ENCODE data around the gene STK17B. TPM values are rescaled to one million over a fixed set of nuclear protein-coding genes. Genes with fewer than 3 reads are reported as not detected.

STK17B gene
- total RNA-seq, 2 experiments from 2014 or later: 645 to 648 TPM

DNA sequence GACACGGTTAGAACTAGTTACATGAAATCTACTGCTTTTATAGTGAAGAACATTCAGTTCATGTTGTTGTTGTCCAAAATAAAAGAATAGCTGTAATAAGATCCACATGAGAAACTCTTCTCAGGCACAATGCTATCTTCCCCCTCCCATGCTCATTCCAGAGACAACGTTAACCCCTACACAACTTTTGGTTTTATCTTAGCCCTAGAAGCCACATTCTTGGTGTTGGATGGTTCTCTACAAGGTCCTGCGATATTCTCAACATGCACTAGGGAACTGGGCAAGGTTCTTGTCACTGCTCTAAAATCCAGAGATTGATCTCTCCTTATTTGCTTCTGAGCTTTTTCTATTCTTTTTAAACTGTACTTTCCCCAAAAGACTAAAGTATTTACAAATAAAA is 51.5 kb downstream of the STK17B start:
- DNase-seq (no peak), ATAC-seq (ENCODE audit: poor library complexity) (no peak)
- Histone ChIP-seq H3K27ac (ENCODE audit: low read depth in 1 of 2, low read length in 2 of 2) (no peak overlapping the region), H3K4me3 (ENCODE audit: low read length) (no peak overlapping the region), H3K36me3 (ENCODE audit: insufficient read depth, low read length) (no peaks in the 10 kb centered on the region), H3K27me3 (ENCODE audit: control insufficient read depth in 1 of 2, insufficient read depth in 2 of 2, low read length in 2 of 2) (no peaks in the 10 kb centered on the region), H3K4me1 (ENCODE audit: insufficient read depth, low read length) (no peaks in the 10 kb centered on the region), H3K9me3 (ENCODE audit: control insufficient read depth in 1 of 2, insufficient read depth in 1 of 2, low read length in 2 of 2) (no peaks in the 10 kb centered on the region)
- Mint-ChIP-seq H3K36me3 (ENCODE audit: low read depth) (no peaks in the 10 kb centered on the region), H3K4me3 (no peak overlapping the region), H3K27ac (no peak overlapping the region), H3K9me3 (peaks cover 6% of the 10 kb centered on the region), H3K4me1 (ENCODE audit: low read depth) (no peaks in the 10 kb centered on the region), H3K27me3 (no peaks in the 10 kb centered on the region)
- intact Hi-C loops (cut with DNase I, micrococcal nuclease): no loop called here
- ChIA-PET CTCF (interaction anchor here (1.1 kb wide), 1 partner anchor 13 kb away, joined by 3 read pairs; no protein-coding TSS in a partner anchor), POLR2A (no interaction called here)
- TF ChIP-seq, protein P1, sequence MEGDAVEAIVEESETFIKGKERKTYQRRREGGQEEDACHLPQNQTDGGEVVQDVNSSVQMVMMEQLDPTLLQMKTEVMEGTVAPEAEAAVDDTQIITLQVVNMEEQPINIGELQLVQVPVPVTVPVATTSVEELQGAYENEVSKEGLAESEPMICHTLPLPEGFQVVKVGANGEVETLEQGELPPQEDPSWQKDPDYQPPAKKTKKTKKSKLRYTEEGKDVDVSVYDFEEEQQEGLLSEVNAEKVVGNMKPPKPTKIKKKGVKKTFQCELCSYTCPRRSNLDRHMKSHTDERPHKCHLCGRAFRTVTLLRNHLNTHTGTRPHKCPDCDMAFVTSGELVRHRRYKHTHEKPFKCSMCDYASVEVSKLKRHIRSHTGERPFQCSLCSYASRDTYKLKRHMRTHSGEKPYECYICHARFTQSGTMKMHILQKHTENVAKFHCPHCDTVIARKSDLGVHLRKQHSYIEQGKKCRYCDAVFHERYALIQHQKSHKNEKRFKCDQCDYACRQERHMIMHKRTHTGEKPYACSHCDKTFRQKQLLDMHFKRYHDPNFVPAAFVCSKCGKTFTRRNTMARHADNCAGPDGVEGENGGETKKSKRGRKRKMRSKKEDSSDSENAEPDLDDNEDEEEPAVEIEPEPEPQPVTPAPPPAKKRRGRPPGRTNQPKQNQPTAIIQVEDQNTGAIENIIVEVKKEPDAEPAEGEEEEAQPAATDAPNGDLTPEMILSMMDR (IDR thresholded peaks at IDR 0.05): no peak

DNA sequence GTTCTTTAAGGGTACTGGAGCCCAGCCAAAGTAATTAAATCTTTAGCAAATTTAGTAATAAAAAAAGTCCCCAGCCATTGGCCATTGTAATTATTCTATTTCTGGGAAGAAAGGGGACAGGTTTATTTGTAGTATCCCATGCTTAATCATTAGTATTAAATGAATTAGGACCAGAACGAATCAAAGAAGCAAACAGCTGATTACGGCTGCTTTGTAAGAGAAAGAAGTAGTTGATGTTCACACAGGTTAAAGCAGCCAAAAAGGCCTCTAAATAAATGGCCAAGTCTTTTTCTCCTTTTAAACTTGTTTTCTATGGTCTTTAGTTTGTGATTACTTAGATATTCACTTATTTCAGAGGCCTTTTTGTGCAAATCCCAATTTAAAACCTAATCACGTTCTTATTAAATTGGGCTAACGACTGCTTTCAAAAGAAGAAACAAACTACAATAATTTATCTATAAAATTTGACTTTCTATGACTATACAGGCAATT is 54.1 kb downstream of the STK17B start:
- no peak for DNase-seq
- POLR2A ChIA-PET: no interaction called here

DNA sequence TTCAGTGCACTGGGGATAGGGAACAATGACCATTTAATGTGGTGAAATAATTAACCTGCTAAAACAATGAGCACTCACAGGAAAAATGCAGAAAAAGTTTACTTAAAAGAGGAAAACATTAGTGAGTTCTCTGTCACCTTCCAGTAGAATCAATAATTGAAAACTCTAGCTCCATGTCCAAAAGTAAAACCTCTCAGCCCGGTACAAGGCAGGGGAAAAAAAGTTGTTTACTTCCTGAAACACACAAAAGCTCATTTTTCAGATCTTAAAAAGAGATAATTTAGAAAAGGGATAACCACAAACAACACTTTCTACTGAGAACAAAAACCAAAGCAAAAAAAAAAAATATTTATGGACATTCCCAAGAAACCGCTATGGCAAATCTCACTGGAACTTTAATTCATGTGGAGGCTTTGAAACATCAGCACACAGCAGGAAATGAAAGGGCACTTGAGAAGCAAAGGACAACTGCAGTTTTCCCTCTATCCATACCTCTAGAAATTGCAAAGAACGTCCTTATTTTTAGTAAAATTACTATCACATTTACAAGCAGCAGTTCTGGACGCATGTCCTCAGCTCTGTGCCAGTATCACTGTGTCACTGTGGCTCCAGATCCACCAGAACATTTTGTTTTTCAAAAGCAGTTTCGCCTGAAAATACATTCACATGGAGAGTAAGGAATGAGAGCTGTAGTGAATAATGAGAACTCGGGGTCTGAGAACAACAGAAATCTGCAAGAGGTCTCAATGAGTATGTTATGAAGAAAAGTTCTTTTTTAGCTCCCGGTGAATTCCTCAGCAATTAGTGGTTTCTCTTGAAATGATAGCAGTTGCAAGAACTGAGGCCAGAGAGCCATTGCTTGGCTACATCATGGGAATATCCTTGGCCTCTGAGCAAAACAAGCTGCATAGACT is 58.1 kb downstream of the STK17B start:
- POLR2A ChIA-PET: interaction anchor here (0.6 to 0.7 kb wide), 2 partner anchors 29 to 57 kb away, joined by 3 to 5 read pairs; no protein-coding TSS in a partner anchor
- H3K4me1 ChIP-seq (ENCODE audit: insufficient read depth, low read length): peaks cover 6% of the 10 kb centered on the region
- H3K27me3 ChIP-seq (ENCODE audit: control insufficient read depth in 1 of 2, insufficient read depth in 2 of 2, low read length in 2 of 2): no peaks in the 10 kb centered on the region
- H3K27ac ChIP-seq (ENCODE audit: low read depth in 1 of 2, low read length in 2 of 2): no peak overlapping the region
- no peaks in the 10 kb centered on the region for H3K36me3 ChIP-seq (ENCODE audit: insufficient read depth, low read length)
- peak overlapping the region; percentile 42 for H3K4me3 Mint-ChIP-seq
- TF ChIP-seq, protein P1 (IDR thresholded peaks at IDR 0.05): no peak
- ATAC-seq (ENCODE audit: poor library complexity): no peak
- no peaks in the 10 kb centered on the region for H3K36me3 Mint-ChIP-seq (ENCODE audit: low read depth)
- peaks cover 22% of the 10 kb centered on the region for H3K4me1 Mint-ChIP-seq (ENCODE audit: low read depth)
- no peak overlapping the region for H3K27ac Mint-ChIP-seq
- DNase-seq: no peak
- H3K9me3 Mint-ChIP-seq: peaks cover under 1% of the 10 kb centered on the region
- no peaks in the 10 kb centered on the region for H3K9me3 ChIP-seq (ENCODE audit: control insufficient read depth in 1 of 2, insufficient read depth in 1 of 2, low read length in 2 of 2)
- no peak overlapping the region for H3K4me3 ChIP-seq (ENCODE audit: low read length)
- no peaks in the 10 kb centered on the region for H3K27me3 Mint-ChIP-seq
- CTCF ChIA-PET: interaction anchor here (0.6 to 1.4 kb wide), 2 partner anchors 27 to 33 kb away, joined by 3 read pairs; no protein-coding TSS in a partner anchor
- intact Hi-C loops (cut with DNase I, micrococcal nuclease): no loop called here

More for the DNA sequence above, 54.1 kb downstream of the STK17B start:
- ATAC-seq (ENCODE audit: poor library complexity): no peak
- no peak overlapping the region for H3K4me3 ChIP-seq (ENCODE audit: low read length)
- H3K4me3 Mint-ChIP-seq: no peak overlapping the region
- CTCF ChIA-PET: no interaction called here
- TF ChIP-seq, protein P1 (IDR thresholded peaks at IDR 0.05): no peak
- H3K36me3 ChIP-seq (ENCODE audit: insufficient read depth, low read length): no peaks in the 10 kb centered on the region
- H3K27ac Mint-ChIP-seq: no peak overlapping the region
- no peaks in the 10 kb centered on the region for H3K27me3 Mint-ChIP-seq
- no peaks in the 10 kb centered on the region for H3K9me3 ChIP-seq (ENCODE audit: control insufficient read depth in 1 of 2, insufficient read depth in 1 of 2, low read length in 2 of 2)
- H3K9me3 Mint-ChIP-seq: peaks cover 6% of the 10 kb centered on the region
- intact Hi-C loops (cut with DNase I, micrococcal nuclease): no loop called here
- peaks cover 15% of the 10 kb centered on the region for H3K4me1 Mint-ChIP-seq (ENCODE audit: low read depth)
- H3K4me1 ChIP-seq (ENCODE audit: insufficient read depth, low read length): peaks cover 6% of the 10 kb centered on the region
- no peak overlapping the region for H3K27ac ChIP-seq (ENCODE audit: low read depth in 1 of 2, low read length in 2 of 2)
- no peaks in the 10 kb centered on the region for H3K36me3 Mint-ChIP-seq (ENCODE audit: low read depth)
- no peaks in the 10 kb centered on the region for H3K27me3 ChIP-seq (ENCODE audit: control insufficient read depth in 1 of 2, insufficient read depth in 2 of 2, low read length in 2 of 2)
